Mesendoderm (in vitro differentiated cells): ENCODE data around the gene RXFP1.

Source experiments
- DNase-seq: peaks from one replicate; pipeline ENCODE4 v3.0.0; 2013
- H2AK5ac ChIP-seq: 2 replicates; pipeline ENCODE4 v1.6.1; 2013; ENCODE audit warnings: low read length, inconsistent platforms
- H2BK120ac ChIP-seq: 2 replicates; pipeline ENCODE4 v1.6.1; 2013; ENCODE audit warnings: low read depth, mild to moderate bottlenecking, low read length, moderate library complexity, mixed read lengths
- H2BK15ac ChIP-seq: replicated peaks from 2 replicates; pipeline ENCODE4 v1.6.1; 2013; ENCODE audit warnings: low read depth, mild to moderate bottlenecking, moderate library complexity
- H2BK5ac ChIP-seq: 2 replicates; pipeline ENCODE4 v1.6.1; 2013; ENCODE audit warnings: low read length, inconsistent platforms
- H3K18ac ChIP-seq: 2 replicates; pipeline ENCODE4 v1.6.1; 2013; ENCODE audit warnings: mild to moderate bottlenecking, low read length, mixed read lengths
- H3K23ac ChIP-seq: one replicate; pipeline ENCODE4 v1.6.1; 2013; ENCODE audit warnings: low read length
- H3K27ac ChIP-seq: 2 replicates; pipeline ENCODE4 v1.5.1; 2013; ENCODE audit warnings: low read depth, mild to moderate bottlenecking, inconsistent platforms, low read length, moderate library complexity
- H3K27me3 ChIP-seq: 2 replicates; pipeline ENCODE4 v1.6.1; 2013; ENCODE audit warnings: low read length, control low read depth, mild to moderate bottlenecking, inconsistent platforms; ENCODE audit not compliant: insufficient read depth, poor library complexity
- H3K36me3 ChIP-seq: 2 replicates; pipeline ENCODE4 v1.6.1; 2013; ENCODE audit warnings: low read length, inconsistent platforms; ENCODE audit not compliant: control insufficient read depth, insufficient read depth
- H3K4ac ChIP-seq: one replicate; pipeline ENCODE4 v1.6.1; 2013; ENCODE audit warnings: low read depth, mild to moderate bottlenecking, low read length, moderate library complexity
- H3K4me1 ChIP-seq: 2 replicates; pipeline ENCODE4 v1.6.1; 2013; ENCODE audit warnings: low read depth, low read length, inconsistent platforms; ENCODE audit not compliant: control insufficient read depth
- H3K4me2 ChIP-seq: 2 replicates; pipeline ENCODE4 v1.6.1; 2013; ENCODE audit warnings: low read length
- H3K4me3 ChIP-seq: 2 replicates; pipeline ENCODE4 v1.5.1; 2013; ENCODE audit warnings: mild to moderate bottlenecking, low read length
- H3K56ac ChIP-seq: one replicate; pipeline ENCODE4 v1.6.1; 2013; ENCODE audit warnings: low read length
- H3K79me1 ChIP-seq: 2 replicates; pipeline ENCODE4 v1.6.1; 2013; ENCODE audit warnings: low read length, inconsistent platforms
- H3K79me2 ChIP-seq: 2 replicates; pipeline ENCODE4 v1.6.1; 2013; ENCODE audit warnings: mild to moderate bottlenecking, low read length; ENCODE audit not compliant: control insufficient read depth, insufficient read depth
- H3K9ac ChIP-seq: 2 replicates; pipeline ENCODE4 v1.6.1; 2013; ENCODE audit warnings: low read length, inconsistent platforms
- H4K5ac ChIP-seq: one replicate; pipeline ENCODE4 v1.6.1; 2013; ENCODE audit warnings: low read length
- H4K8ac ChIP-seq: one replicate; pipeline ENCODE4 v1.6.1; 2013; ENCODE audit warnings: low read depth, mild to moderate bottlenecking, control low read depth, low read length, moderate library complexity
- WGBS: extraction: QIAGEN DNeasy Blood & Tissue Kit; methylation state at CpG from one replicate; pipeline ENCODE4 v1.1.7; 2013; ENCODE audit warnings: low lambda C conversion rate, missing lambda C conversion rate; ENCODE audit not compliant: insufficient coverage; ENCODE audit errors: extremely low coverage; 5-methylcytosine and 5-hydroxymethylcytosine counted together

The RXFP1 gene

DNA sequence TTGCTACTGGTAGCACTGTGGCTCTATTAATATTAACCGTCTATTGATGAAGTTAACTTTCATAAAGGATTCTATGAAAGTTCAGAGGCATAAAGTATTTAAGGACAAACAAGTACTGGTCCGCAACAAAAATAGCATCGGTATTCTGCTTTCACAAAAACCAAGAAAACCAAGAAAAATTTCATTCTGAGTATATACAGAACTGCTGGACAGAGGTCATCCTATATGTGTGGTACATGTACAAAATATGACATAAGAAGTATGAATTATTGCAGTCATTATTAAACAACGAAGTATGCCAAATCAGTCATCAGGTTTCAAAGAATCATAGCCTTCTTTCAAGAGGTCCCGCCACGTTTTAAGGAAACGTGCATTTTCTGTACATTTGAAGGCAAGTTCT lies 147.6 kb downstream of the RXFP1 start:
- Histone ChIP-seq H3K18ac (no peak overlapping the region), H2AK5ac (no peak overlapping the region)

DNA sequence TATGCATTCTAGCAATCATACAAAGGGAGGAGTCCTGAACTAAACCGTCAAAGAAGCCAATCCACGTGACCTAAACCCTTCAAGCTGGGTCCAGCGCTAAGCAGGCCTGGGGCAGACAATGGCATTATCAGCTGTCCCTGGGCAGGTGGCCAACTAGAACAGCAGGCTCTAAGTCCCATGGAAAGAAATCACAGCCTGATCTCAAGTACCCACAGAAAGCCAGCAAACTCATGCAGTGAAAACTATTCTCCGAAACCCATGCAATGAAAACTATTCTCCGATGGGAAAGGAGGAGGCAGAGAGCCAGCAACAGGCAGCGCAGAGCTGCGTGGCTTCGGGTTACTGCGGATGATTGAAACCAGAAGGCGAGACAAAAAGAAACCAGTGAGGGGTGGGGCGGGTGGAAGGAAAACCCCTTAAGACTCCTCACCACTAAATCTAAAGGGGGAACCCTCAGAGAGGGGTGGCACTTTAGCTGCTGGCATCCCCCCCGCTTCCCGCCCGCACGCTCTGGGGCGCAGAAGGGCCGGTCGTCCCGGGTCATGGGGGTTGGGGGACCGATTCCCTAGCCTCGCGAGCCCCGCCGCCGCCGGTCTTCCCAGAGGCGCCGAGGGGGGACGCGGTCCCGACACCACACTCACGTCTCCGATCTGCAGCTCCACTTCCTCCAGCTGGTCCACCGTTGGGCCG lies 149.4 kb downstream of the RXFP1 start:
- Histone ChIP-seq H2BK5ac (peak overlapping the region; percentile 9), H3K36me3 (no peaks in the 10 kb centered on the region), H3K4me2 (peak overlapping the region; percentile 74), H3K23ac (no peak overlapping the region), H2BK15ac (no peak overlapping the region), H3K4me1 (no peaks in the 10 kb centered on the region), H3K9ac (peak overlapping the region; percentile 85), H4K5ac (no peak overlapping the region), H3K27me3 (no peaks in the 10 kb centered on the region), H3K4ac (no peak overlapping the region), H2AK5ac (no peak overlapping the region), H3K4me3 (peak overlapping the region; percentile 48), H3K27ac (peak overlapping the region; percentile 85), H4K8ac (no peak overlapping the region), H3K56ac (peak overlapping the region; percentile 93), H3K79me1 (peaks cover 3% of the 10 kb centered on the region), H3K18ac (no peak overlapping the region), H3K79me2 (peaks cover 7% of the 10 kb centered on the region), H2BK120ac (peak overlapping the region; percentile 29)
- peak; percentile 88 for DNase-seq
- no CpG with 5 or more reads among the region's 35 CpGs for WGBS

More for the DNA sequence above, 147.6 kb downstream of the RXFP1 start:
- Histone ChIP-seq H3K4me2 (no peak overlapping the region), H3K4ac (no peak overlapping the region), H3K27me3 (no peaks in the 10 kb centered on the region), H3K23ac (no peak overlapping the region), H2BK15ac (no peak overlapping the region), H4K5ac (no peak overlapping the region), H3K4me1 (no peaks in the 10 kb centered on the region), H2BK120ac (no peak overlapping the region), H3K36me3 (no peaks in the 10 kb centered on the region), H3K56ac (no peak overlapping the region), H3K79me1 (peaks cover 3% of the 10 kb centered on the region), H4K8ac (no peak overlapping the region), H3K4me3 (no peak overlapping the region), H3K27ac (no peak overlapping the region), H3K79me2 (peaks cover 7% of the 10 kb centered on the region), H3K9ac (no peak overlapping the region), H2BK5ac (no peak overlapping the region)
- WGBS = no CpG with 5 or more reads among the region's 7 CpGs
- no peak for DNase-seq

DNA sequence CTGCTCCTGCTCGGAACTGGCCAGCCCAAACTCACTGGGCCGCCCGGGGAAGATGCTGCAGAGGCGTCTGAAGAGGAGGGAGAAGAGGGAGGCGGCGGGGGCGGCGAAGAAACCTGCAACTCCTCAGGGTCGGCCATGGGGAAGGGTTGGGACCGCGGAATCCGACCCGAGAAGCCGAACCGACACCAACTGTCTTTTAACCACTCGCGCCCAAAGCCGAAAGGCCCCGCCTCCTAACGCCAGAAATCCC lies 149.9 kb downstream of the RXFP1 start, which contains the start of gene C4orf46:
C4orf46 (minus strand) TSS at position 223 of the 250 bp plus-strand sequence; CDS start at position 137, 86 bp downstream.
- H2AK5ac ChIP-seq = no peak within 1 kb of the TSS
- WGBS = no CpG with 5 or more reads among the region's 20 CpGs

DNA sequence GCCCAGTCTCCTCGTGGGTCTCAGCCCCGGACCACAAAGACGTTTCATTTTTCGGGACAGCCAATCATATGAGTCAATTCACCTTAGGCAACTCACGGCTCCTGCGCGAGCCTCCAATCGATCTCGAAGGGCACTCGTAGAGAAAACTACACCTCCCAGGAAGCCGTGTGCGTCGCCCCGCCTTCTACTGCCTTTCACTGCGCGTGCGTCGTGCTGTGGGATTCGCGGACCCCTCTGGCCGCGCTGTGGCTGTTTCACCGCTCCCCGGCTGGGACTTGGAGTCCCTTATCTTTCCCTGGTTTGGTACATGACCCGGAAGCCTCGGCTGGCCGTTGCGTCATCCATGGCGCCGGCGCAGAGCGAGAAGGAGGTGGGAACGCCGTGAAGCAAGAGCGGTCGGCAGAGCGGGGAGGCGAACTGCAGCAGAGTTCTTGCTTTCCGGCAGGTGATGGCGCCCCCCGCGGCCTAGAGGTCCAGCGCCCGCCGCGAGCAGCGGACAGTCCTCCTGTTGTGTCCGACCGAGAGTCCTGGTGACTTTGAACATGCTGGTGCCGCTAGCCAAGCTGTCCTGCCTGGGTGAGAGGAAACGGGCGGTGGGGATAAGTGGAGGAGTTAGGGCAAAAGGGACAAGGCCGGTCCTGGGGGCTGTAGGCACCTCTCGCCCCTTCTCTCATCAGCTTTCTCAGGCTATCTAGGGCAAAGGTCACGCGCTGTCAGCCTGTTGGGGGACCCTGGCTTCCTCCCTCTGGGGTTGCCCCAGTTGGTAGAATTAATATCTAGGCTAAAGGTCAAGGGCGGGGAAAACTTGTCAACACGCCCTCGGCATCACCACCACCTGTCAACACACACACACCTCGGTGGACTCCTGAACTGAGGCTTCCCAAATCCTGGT lies 150.5 kb downstream of the RXFP1 start, which contains the start of gene ETFDH:
ETFDH (plus strand) TSS at position 382 of the 892 bp plus-strand sequence; CDS start at position 543, 161 bp downstream.
- Histone ChIP-seq H3K27me3 (no peaks in the 10 kb centered on the region), H3K4me1 (no peaks in the 10 kb centered on the region), H2AK5ac (no peak within 1 kb of the TSS), H3K4me2 (peak within 1 kb of the TSS; percentile 79), H4K8ac (no peak within 1 kb of the TSS), H3K79me1 (peaks cover 3% of the 10 kb centered on the region), H3K4me3 (peak within 1 kb of the TSS; percentile 68), H3K23ac (no peak within 1 kb of the TSS), H3K18ac (no peak within 1 kb of the TSS), H3K4ac (no peak within 1 kb of the TSS), H3K27ac (peak within 1 kb of the TSS; percentile 85), H3K36me3 (no peaks in the 10 kb centered on the region), H2BK15ac (no peak within 1 kb of the TSS), H3K56ac (peak within 1 kb of the TSS; percentile 93), H3K9ac (peak within 1 kb of the TSS; percentile 85), H4K5ac (no peak within 1 kb of the TSS), H3K79me2 (peaks cover 7% of the 10 kb centered on the region), H2BK120ac (peak within 1 kb of the TSS; percentile 29), H2BK5ac (peak within 1 kb of the TSS; percentile 9)
- DNase-seq = peak; percentile 100
- no CpG with 5 or more reads among the region's 60 CpGs for WGBS

More for the DNA sequence above, 149.9 kb downstream of the RXFP1 start, which contains the start of gene C4orf46:
- no peaks in the 10 kb centered on the region for H3K27me3 ChIP-seq
- peak within 1 kb of the TSS; percentile 93 for H3K56ac ChIP-seq
- no peak within 1 kb of the TSS for H4K5ac ChIP-seq
- H3K23ac ChIP-seq = no peak within 1 kb of the TSS
- H3K27ac ChIP-seq = peak within 1 kb of the TSS; percentile 85
- H3K4me2 ChIP-seq = peak within 1 kb of the TSS; percentile 79
- no peaks in the 10 kb centered on the region for H3K36me3 ChIP-seq
- H3K9ac ChIP-seq = peak within 1 kb of the TSS; percentile 85
- no peaks in the 10 kb centered on the region for H3K4me1 ChIP-seq
- DNase-seq = no peak
- H3K18ac ChIP-seq = no peak within 1 kb of the TSS
- peak within 1 kb of the TSS; percentile 9 for H2BK5ac ChIP-seq
- peaks cover 7% of the 10 kb centered on the region for H3K79me2 ChIP-seq
- no peak within 1 kb of the TSS for H3K4ac ChIP-seq
- peak within 1 kb of the TSS; percentile 68 for H3K4me3 ChIP-seq
- no peak within 1 kb of the TSS for H4K8ac ChIP-seq
- no peak within 1 kb of the TSS for H2BK15ac ChIP-seq
- peaks cover 3% of the 10 kb centered on the region for H3K79me1 ChIP-seq
- peak within 1 kb of the TSS; percentile 29 for H2BK120ac ChIP-seq

DNA sequence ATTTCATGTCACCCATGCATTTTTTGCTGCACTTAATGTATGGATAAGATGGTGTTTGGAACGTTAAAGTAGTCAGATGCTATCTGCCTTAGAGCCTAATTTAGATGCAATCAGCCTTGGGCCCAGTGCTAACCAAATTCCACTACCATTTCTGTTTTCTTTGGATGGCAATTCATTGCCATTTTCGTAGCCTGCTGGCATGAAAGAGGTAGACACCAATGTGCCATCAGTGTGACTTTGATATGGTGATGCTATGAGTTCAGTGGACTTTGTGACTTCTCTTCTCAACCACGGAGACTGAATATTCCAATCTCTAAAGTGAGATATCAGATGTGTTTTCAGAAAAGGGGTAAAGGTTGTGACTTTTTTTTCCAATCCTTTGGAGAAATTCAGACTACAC lies 152.0 kb downstream of the RXFP1 start:
- Histone ChIP-seq H3K56ac (no peak overlapping the region), H3K27me3 (no peaks in the 10 kb centered on the region), H3K4ac (no peak overlapping the region), H3K4me1 (no peaks in the 10 kb centered on the region), H2BK15ac (no peak overlapping the region), H3K79me1 (peaks cover 3% of the 10 kb centered on the region), H3K4me2 (no peak overlapping the region), H3K27ac (no peak overlapping the region), H4K8ac (no peak overlapping the region), H2BK120ac (no peak overlapping the region), H2AK5ac (no peak overlapping the region), H3K9ac (no peak overlapping the region), H2BK5ac (no peak overlapping the region), H3K23ac (no peak overlapping the region), H3K4me3 (no peak overlapping the region), H3K18ac (no peak overlapping the region), H3K79me2 (peaks cover 7% of the 10 kb centered on the region), H3K36me3 (no peaks in the 10 kb centered on the region), H4K5ac (no peak overlapping the region)
- DNase-seq = no peak
- WGBS = no CpG with 5 or more reads among the region's 3 CpGs
